Activated T-cell treated with anti-CD3 and anti-CD28 coated beads for 4 hours (primary cell): ENCODE data around the gene DGCR6.
"Not testable (repeated sequence)": the region's sequence is repeated elsewhere in the genome, so short reads cannot be mapped to it uniquely, and the experiment has no call there.

Experiments used
- DNase-seq: peaks from one replicate; pipeline ENCODE4 v3.0.0-alpha.2; 2020

DGCR6 gene

GRCh38 chr22:18905540-18906409, at the start of gene DGCR6:
Gene DGCR6, plus strand, starts transcription at chr22:18906320. Its CDS starts 55 bp downstream, at chr22:18906375.
- DNase-seq = no peak

DNA sequence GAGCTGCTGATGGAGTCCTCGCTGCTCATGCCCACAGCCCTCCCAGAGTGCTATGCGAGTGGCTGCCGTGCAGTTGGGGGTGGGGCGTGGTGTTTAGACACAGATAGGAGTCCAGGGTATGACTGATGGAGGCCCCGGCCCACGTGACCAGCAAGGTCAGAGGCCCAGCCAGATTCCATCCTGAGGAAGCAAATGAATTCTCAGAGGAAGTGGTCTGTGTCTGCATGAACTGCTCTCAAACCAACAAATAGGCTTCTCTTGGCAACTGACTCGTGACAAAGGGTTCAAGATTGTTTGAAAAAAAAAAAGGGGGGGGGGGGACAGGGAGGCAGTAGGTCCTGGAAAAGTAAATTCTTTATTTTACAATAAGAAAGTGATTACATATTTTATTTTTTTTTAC, 46.8 kb upstream of the DGCR6 start:
- DNase-seq = not testable (repeated sequence)

DNA sequence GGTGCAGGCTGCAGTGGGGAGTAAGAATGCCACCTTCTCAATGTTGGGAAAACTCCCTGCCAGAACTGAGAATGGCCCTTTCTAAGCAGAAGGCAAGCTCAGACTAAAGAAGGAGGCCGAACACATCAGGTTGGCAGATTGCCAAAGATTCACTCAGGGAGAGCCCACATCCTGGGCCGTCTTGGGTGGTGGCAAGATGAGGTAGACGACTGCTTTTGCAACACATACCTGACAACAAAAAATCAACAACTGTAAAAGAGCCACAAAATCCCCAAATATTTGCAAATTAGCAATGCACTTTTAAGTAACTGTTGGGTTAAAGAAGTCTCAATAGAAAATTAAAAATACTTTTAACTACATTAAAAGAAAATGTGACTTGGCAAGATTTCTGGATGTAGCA, 24.9 kb upstream of the DGCR6 start:
- DNase-seq = peak; percentile 54

DNA sequence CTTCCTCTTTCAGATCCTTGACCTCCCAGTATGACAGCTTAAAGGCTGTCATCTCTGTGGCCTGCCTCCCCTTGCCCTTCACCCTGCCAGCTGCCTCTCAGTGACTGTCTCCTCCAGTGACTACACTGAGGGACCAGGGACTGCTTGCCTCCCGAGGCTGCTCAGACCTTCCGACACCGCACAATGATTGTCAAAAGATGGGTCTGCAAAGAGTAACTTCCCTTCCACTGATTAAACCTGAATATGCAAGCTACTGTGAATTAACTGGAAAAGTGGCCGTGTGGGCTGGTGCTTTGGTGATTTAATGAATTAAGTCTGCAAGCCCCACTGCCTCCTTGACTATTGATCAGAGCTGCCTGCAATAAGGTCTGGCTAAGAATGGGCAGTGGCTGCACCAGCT, 21.7 kb upstream of the DGCR6 start:
- not testable (repeated sequence) for DNase-seq

GRCh38 chr22:18888115-18888514, 18.0 kb upstream of the DGCR6 start:
- no peak for DNase-seq

- not testable (repeated sequence) for DNase-seq
Measured at GRCh38 chr22:18890510-18891192, 15.5 kb upstream of the DGCR6 start.

DNA sequence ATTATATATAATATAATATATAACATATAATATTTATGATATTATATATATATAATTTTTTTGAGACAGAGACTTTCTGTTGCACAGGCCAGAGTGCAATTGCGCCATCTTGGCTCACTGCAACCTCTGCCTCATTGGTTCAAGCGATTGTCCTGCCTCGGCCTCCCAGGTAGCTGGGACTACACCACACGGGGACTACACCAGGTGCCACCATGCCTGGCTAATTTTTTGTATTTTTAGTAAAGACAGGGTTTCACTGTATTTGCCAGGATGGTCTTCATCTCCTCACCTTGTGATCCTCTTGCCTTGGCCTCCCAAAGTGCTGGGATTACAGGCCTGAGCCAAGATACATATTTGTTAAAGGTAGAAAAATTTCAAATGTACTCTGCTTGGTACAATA, 12.3 kb upstream of the DGCR6 start:
- not testable (repeated sequence) for DNase-seq

DNA sequence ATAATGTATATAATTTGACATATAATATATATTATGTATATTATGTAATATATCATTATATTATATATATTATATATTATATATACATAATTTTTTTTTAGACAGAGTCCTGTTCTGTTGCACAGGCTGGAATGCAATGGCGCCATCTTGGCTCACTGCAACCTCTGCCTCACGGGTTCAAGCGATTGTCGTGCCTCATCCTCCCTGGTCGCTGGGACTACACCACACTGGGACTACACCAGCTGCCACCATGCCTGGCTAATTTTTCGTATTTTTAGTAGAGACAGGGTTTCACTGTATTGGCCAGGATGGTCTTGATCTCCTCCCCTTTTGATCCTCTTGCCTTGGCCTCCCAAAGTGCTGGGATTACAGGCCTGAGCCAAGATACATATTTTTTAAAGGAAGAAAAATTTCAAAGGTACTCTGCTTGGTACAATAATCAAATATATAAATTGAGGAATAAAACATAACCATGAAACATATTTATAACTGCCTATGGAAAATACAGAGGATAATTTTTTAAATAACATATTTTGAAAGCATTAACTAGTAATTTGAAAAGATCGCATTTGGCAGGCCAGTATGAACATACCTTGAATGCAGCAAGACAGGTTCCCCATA, 10.0 kb upstream of the DGCR6 start:
- DNase-seq = not testable (repeated sequence)

- not testable (repeated sequence) for DNase-seq
Measured at GRCh38 chr22:18906410-18906745, 258 bp downstream of the DGCR6 start.

DNA sequence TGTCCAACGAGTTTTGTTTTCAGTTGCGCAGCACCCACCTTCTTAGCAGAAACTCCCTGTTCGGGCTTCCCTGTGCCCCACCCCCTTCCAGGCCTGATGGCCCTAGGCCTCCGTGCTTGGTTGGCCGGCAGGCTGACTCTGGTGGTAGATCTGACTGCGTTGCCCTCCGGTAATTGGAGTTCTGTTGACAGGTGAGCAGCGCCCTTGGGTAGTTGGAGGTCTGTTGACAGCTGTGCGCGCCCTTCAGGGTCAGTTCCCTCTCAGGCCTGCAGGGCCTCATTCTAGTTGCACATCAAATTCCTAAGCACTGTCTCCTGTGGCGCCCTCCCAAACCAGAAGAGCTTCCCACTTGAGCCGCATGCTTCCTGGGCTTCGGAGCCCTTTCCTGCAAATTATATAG, 776 bp downstream of the DGCR6 start:
- DNase-seq = no peak

DNA sequence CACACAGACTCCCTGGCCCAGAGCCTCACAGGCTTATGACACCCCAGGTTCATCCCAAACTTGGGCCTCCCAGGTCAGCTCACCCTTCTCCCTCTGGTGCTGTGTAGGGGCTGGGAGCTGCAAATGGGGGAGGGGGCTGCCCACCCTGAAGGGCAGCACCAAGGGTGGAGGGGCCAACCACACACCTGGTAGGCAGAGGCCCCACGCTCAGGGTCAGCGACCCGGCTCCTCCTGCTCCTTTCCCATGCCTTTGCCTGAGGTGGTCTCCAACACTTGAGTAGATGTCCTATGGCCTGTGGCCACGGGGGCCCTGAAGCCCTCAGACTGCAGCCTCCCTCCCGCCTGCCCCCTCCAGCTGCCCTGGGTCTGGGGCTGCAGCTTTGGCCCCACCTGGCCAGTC, 3.4 kb downstream of the DGCR6 start:
- DNase-seq = no peak

GRCh38 chr22:18911535-18911934, 5.4 kb downstream of the DGCR6 start:
- DNase-seq = not testable (repeated sequence)

GRCh38 chr22:18912264-18912946, 6.3 kb downstream of the DGCR6 start:
- not testable (repeated sequence) for DNase-seq

DNA sequence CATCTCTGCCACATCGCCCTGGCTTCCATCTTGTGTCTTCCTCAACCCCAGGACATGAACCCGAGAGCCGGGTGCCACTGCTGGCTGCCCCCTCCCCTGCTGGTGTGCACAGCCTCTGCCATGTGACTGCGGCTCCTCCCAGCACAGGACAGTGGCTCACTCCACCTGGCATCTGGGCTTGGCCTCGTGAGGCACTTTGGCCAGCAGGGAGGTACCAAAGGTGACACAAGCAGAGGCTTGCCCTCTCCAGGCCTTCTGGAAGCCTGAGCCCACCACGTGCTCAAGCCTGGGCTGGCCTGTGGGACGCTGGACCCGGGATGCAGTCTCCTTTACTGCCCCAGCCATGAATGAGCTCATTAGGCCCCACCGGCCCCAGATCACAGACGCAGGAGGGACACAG, 8.4 kb downstream of the DGCR6 start:
- not testable (repeated sequence) for DNase-seq

DNA sequence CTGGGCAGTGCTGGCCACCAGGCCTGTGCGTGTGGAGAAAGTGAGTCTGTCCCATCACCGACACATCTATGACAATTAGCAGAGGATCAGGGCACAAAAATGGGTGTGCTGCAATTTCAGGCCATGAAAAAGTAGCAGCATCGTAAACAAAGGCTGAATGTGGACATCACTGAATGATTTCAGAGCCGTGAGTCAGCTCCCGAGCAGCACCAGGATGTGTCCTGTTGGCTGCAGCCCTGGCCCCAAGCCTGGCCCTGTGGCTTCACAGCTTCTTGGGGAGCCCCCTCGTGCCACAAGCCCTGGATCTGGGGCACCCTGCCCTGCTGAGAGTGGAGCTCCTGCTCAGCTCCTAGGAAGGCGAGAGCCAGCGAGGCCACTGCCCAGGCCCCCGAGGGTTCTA, 9.4 kb downstream of the DGCR6 start:
- DNase-seq = not testable (repeated sequence)

DNA sequence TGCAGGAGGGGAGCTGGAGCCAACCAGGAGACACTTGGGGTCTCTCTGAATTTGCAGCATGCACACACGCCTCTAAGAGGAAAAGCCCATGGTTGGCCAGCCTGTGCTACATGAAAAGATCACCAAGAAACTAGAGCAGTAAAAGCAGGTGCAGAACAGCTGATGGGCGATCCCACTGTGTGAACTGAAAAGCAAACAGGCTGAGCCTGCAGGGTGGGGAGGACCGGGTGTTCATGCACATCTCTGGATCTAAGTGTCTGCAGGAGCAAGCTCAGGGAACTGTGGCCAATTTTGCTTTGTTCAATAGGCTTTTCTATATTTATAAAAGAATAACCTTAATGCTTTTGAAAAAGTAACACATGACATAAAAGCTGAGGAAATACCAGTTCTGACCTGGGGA, 11.7 kb downstream of the DGCR6 start:
- not testable (repeated sequence) for DNase-seq

GRCh38 chr22:18920257-18920902, 14.3 kb downstream of the DGCR6 start:
- not testable (repeated sequence) for DNase-seq

- DNase-seq = no peak
Measured at GRCh38 chr22:18925368-18926064, 19.4 kb downstream of the DGCR6 start.

DNA sequence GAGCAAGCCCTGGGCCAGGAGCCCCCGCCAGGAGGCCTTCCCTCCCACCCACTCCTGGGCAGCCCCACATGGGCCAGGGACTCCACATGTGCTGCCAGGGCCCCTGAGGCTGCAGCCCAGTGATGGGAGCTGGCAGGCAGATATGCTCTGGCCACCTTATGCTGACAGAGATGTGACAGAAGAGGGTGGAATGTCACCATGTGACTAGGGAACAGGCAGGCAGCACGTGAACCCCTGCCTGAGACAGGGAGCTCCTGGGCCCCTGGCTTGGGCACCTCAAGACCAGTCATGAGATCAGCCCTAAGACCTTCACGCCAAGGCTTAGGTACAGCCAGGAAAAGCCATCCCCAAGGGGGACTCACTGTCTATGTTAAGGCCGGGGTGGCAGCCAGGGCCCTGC, 20.9 kb downstream of the DGCR6 start:
- DNase-seq = no peak

DNA sequence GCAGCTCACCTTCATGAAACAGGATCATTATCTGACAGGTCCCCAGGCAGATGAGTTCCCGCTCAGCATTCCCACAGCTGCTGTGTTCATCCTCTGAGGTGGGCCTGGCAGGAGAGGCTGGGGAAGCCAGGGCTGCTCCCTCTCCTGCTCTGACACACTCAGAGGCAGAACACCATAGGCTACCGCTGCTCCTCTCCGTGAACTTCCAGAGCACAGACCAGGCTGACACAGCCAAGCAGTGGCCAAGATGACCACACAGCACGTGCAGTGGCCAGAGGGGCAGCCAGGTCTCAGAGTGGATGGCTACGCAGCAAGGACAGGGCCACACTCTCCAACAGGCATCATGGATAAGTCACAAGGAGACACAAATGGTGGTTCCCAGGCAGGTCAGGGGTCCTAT, 21.5 kb downstream of the DGCR6 start:
- no peak for DNase-seq

- DNase-seq = no peak
Measured at GRCh38 chr22:18929459-18929858, 23.3 kb downstream of the DGCR6 start.
